ENCODE data around the gene DNM3.

DNM3 gene

GRCh38 chr1:171910786-171911185 lies 69.5 kb downstream of the DNM3 start:
- Mint-ChIP-seq H3K36me3 (ENCODE audit: low read depth) (no peaks in the 10 kb centered on the region), H3K4me1 (ENCODE audit: low read depth) (no peaks in the 10 kb centered on the region), H3K27ac (no peak overlapping the region), H3K9me3 (no peaks in the 10 kb centered on the region), H3K4me3 (no peak overlapping the region), H3K27me3 (peaks cover 3% of the 10 kb centered on the region)
- no peak for DNase-seq

DNA sequence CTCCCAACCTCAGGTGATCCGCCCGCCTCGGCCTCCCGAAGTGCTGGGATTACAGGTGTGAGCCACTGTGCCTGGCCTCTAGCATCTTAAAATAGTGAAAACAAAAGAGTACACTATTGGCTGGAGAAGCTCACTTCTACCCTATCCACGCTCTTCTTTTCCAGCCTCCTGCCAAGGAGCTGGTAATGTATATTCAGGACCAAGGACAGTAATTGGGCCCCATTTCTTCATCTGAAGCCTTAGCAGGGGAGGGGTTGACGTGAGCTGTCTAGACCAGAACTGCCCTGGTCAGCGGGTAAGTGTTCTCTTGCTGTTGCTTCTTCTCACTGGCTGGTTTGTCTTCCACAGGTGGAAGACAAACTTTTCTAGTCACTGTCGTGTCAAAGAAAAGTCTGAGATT lies 70.2 kb downstream of the DNM3 start:
- peaks cover 3% of the 10 kb centered on the region for H3K27me3 Mint-ChIP-seq

DNA sequence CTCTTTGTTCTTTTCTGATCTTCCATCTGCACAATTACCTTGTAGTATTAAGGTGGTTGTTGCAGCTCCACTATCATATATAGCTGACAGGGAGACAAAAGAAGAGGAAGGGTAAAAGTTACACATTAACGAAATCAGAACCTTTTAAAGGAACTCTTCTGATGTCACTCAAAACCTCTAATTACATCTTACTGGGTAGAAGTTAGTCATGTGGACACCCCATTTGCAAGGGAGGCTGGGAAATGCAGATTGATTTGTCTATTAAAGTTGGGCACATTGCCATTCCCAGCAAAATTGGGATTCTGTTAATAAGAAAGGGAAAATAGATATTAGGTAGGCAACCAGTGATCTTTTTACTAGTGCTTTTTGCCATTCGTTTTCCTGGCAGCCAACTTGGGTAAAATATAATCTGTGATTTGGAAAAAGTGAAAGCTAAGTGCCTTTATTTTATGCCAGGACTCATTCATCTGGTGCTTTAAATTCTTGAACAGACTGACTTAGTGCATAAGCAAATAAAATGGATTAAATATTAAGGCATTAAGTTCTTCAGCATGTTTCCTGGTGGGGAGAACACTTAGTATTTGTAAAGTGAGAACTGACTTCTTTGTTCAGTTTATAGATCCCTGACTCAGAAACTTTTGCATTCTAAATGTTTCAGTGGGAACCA lies 71.3 kb downstream of the DNM3 start:
- no peak overlapping the region for H3K27ac Mint-ChIP-seq
- no peak for DNase-seq
- H3K4me3 Mint-ChIP-seq = no peak overlapping the region
- peaks cover 3% of the 10 kb centered on the region for H3K27me3 Mint-ChIP-seq
- H3K9me3 Mint-ChIP-seq = no peaks in the 10 kb centered on the region
- H3K36me3 Mint-ChIP-seq (ENCODE audit: low read depth) = no peaks in the 10 kb centered on the region
- no peaks in the 10 kb centered on the region for H3K4me1 Mint-ChIP-seq (ENCODE audit: low read depth)

More for the DNA sequence above, 70.2 kb downstream of the DNM3 start:
- Mint-ChIP-seq H3K9me3 (no peaks in the 10 kb centered on the region), H3K4me3 (no peak overlapping the region), H3K27ac (no peak overlapping the region), H3K4me1 (ENCODE audit: low read depth) (no peaks in the 10 kb centered on the region), H3K36me3 (ENCODE audit: low read depth) (no peaks in the 10 kb centered on the region)
- no peak for DNase-seq

- peaks cover 3% of the 10 kb centered on the region for H3K27me3 Mint-ChIP-seq
- no peaks in the 10 kb centered on the region for H3K36me3 Mint-ChIP-seq (ENCODE audit: low read depth)
- H3K9me3 Mint-ChIP-seq = no peaks in the 10 kb centered on the region
- no peak for DNase-seq
- H3K27ac Mint-ChIP-seq = no peak overlapping the region
- H3K4me1 Mint-ChIP-seq (ENCODE audit: low read depth) = no peaks in the 10 kb centered on the region
- no peak overlapping the region for H3K4me3 Mint-ChIP-seq
These were observed 72.1 kb downstream of the DNM3 start for GRCh38 chr1:171913385-171913784.

GRCh38 chr1:171916315-171916771 lies 75.0 kb downstream of the DNM3 start:
- H3K27ac Mint-ChIP-seq = no peak overlapping the region
- peaks cover 3% of the 10 kb centered on the region for H3K27me3 Mint-ChIP-seq
- no peak for DNase-seq
- H3K4me1 Mint-ChIP-seq (ENCODE audit: low read depth) = no peaks in the 10 kb centered on the region
- H3K4me3 Mint-ChIP-seq = no peak overlapping the region
- H3K9me3 Mint-ChIP-seq = no peaks in the 10 kb centered on the region
- no peaks in the 10 kb centered on the region for H3K36me3 Mint-ChIP-seq (ENCODE audit: low read depth)

- peaks cover 3% of the 10 kb centered on the region for H3K27me3 Mint-ChIP-seq
- no peaks in the 10 kb centered on the region for H3K4me1 Mint-ChIP-seq (ENCODE audit: low read depth)
- H3K27ac Mint-ChIP-seq = no peak overlapping the region
- no peaks in the 10 kb centered on the region for H3K9me3 Mint-ChIP-seq
- DNase-seq = no peak
- H3K36me3 Mint-ChIP-seq (ENCODE audit: low read depth) = no peaks in the 10 kb centered on the region
- no peak overlapping the region for H3K4me3 Mint-ChIP-seq
These were observed 76.0 kb downstream of the DNM3 start for GRCh38 chr1:171917331-171917730.

GRCh38 chr1:171919891-171920887 lies 78.9 kb downstream of the DNM3 start:
- Mint-ChIP-seq H3K36me3 (ENCODE audit: low read depth) (peaks cover 2% of the 10 kb centered on the region), H3K4me1 (ENCODE audit: low read depth) (peaks cover 4% of the 10 kb centered on the region), H3K27me3 (no peaks in the 10 kb centered on the region), H3K4me3 (no peak overlapping the region), H3K27ac (no peak overlapping the region), H3K9me3 (peaks cover 4% of the 10 kb centered on the region)
- no peak for DNase-seq

- H3K27ac Mint-ChIP-seq = no peak overlapping the region
These were observed 81.7 kb downstream of the DNM3 start for GRCh38 chr1:171922999-171923398.

DNA sequence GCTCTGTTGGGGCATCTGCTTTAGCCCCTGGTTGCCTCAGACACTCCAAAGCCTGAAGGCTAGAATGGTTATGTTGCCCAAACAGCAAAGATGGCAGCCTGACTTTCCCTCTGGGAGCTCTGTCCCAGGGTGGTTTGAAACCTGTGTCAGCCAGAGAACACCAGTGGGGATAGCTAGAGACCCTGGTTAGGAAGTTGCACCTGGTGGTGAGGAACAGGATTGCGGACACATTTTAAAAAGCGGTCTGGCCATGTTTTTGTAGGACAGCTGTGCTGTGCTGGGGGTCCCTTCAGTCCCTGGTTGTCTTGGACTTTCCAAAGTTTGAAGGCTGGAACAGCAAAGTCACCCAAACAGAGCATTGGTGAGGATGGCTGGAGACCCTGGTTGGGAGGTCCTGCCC lies 87.8 kb downstream of the DNM3 start:
- Mint-ChIP-seq H3K27me3 (no peaks in the 10 kb centered on the region), H3K4me1 (ENCODE audit: low read depth) (peaks cover 8% of the 10 kb centered on the region), H3K27ac (no peak overlapping the region), H3K36me3 (ENCODE audit: low read depth) (peaks cover 2% of the 10 kb centered on the region), H3K4me3 (no peak overlapping the region), H3K9me3 (peaks cover 4% of the 10 kb centered on the region)
- DNase-seq = no peak

More at GRCh38 chr1:171922999-171923398, 81.7 kb downstream of the DNM3 start:
- peaks cover 4% of the 10 kb centered on the region for H3K4me1 Mint-ChIP-seq (ENCODE audit: low read depth)
- peaks cover 4% of the 10 kb centered on the region for H3K9me3 Mint-ChIP-seq
- H3K4me3 Mint-ChIP-seq = no peak overlapping the region
- H3K36me3 Mint-ChIP-seq (ENCODE audit: low read depth) = peaks cover 2% of the 10 kb centered on the region
- no peak for DNase-seq
- no peaks in the 10 kb centered on the region for H3K27me3 Mint-ChIP-seq

- H3K27me3 Mint-ChIP-seq = no peaks in the 10 kb centered on the region
- H3K27ac Mint-ChIP-seq = no peak overlapping the region
- peaks cover 8% of the 10 kb centered on the region for H3K4me1 Mint-ChIP-seq (ENCODE audit: low read depth)
- DNase-seq = no peak
- no peak overlapping the region for H3K4me3 Mint-ChIP-seq
- no peaks in the 10 kb centered on the region for H3K36me3 Mint-ChIP-seq (ENCODE audit: low read depth)
- H3K9me3 Mint-ChIP-seq = no peaks in the 10 kb centered on the region
These were observed 90.5 kb downstream of the DNM3 start for GRCh38 chr1:171931752-171932151.

- H3K36me3 Mint-ChIP-seq (ENCODE audit: low read depth) = no peaks in the 10 kb centered on the region
- H3K4me3 Mint-ChIP-seq = no peak overlapping the region
- no peaks in the 10 kb centered on the region for H3K27me3 Mint-ChIP-seq
- H3K4me1 Mint-ChIP-seq (ENCODE audit: low read depth) = peaks cover 8% of the 10 kb centered on the region
- H3K9me3 Mint-ChIP-seq = no peaks in the 10 kb centered on the region
- DNase-seq = no peak
- no peak overlapping the region for H3K27ac Mint-ChIP-seq
These were observed 93.4 kb downstream of the DNM3 start for GRCh38 chr1:171934664-171935063.

DNA sequence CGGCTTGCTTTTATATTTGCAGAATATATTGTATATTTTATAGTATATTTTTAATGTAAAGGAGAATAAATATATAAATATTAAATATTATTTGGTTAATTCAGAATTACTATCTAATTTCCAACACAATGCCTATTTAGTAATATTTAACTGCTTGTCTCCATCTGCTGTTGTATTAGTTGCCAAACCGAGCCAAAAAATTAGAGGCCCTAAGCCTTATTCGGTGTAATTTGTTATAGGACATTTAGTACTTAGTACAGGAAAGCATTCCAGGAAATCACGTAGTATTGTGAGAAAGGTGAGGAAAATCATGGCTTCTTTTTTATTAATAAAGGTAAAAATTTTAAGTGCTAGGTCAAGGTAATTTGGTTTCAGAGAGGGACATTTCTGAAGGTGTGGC lies 93.8 kb downstream of the DNM3 start:
- Mint-ChIP-seq H3K27ac (no peak overlapping the region), H3K36me3 (ENCODE audit: low read depth) (no peaks in the 10 kb centered on the region), H3K9me3 (no peaks in the 10 kb centered on the region), H3K27me3 (no peaks in the 10 kb centered on the region), H3K4me1 (ENCODE audit: low read depth) (peaks cover 8% of the 10 kb centered on the region), H3K4me3 (no peak overlapping the region)
- DNase-seq = no peak

GRCh38 chr1:171935664-171936063 lies 94.4 kb downstream of the DNM3 start:
- no peaks in the 10 kb centered on the region for H3K27me3 Mint-ChIP-seq

DNA sequence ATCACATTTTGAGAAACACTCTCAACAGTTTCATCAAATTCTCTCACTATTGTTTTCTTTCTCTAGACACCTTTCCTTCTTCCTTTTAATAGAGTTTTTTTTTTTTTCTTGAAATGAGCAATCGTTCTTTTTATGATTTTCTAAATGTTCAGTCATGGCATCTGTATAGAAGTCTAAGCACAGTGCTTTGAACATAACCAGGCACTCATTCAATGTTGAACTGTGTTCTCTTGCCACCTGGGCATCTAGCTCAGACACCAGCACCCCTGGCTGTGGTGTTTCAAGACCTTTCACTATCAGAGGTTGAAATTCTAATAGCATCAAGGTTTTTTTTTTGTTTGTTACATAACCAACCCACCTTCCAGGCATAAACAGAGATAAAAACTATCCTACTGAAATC lies 96.6 kb downstream of the DNM3 start:
- H3K4me1 Mint-ChIP-seq (ENCODE audit: low read depth) = peaks cover 8% of the 10 kb centered on the region
- H3K27me3 Mint-ChIP-seq = no peaks in the 10 kb centered on the region
- H3K27ac Mint-ChIP-seq = no peak overlapping the region
- no peaks in the 10 kb centered on the region for H3K9me3 Mint-ChIP-seq
- H3K4me3 Mint-ChIP-seq = no peak overlapping the region
- no peaks in the 10 kb centered on the region for H3K36me3 Mint-ChIP-seq (ENCODE audit: low read depth)
- no peak for DNase-seq

More at GRCh38 chr1:171935664-171936063, 94.4 kb downstream of the DNM3 start:
- H3K27ac Mint-ChIP-seq = no peak overlapping the region
- no peak for DNase-seq
- no peaks in the 10 kb centered on the region for H3K36me3 Mint-ChIP-seq (ENCODE audit: low read depth)
- H3K4me3 Mint-ChIP-seq = no peak overlapping the region
- no peaks in the 10 kb centered on the region for H3K9me3 Mint-ChIP-seq
- H3K4me1 Mint-ChIP-seq (ENCODE audit: low read depth) = peaks cover 8% of the 10 kb centered on the region

DNA sequence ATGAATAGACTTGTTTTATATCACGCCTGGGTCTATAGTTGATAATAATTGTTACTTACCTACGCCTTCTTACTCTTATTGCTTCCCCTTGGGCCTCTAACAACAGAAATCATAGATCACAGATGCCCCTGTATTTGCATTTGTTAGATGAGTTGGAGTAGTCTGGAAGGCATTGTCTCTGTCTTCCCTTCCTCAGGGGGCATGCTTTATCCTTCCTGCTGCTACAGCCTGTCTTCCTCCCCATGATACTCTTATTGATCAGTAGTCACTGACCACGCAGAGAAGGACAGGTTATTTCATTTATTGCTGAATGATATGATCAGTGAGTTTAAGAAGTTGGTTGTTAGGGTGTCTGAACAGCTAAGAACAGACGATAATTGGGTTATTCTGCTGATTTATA lies 98.4 kb downstream of the DNM3 start:
- DNase-seq = no peak
- H3K27ac Mint-ChIP-seq = no peak overlapping the region
- H3K4me3 Mint-ChIP-seq = no peak overlapping the region
- H3K9me3 Mint-ChIP-seq = no peaks in the 10 kb centered on the region
- no peaks in the 10 kb centered on the region for H3K27me3 Mint-ChIP-seq
- no peaks in the 10 kb centered on the region for H3K36me3 Mint-ChIP-seq (ENCODE audit: low read depth)
- H3K4me1 Mint-ChIP-seq (ENCODE audit: low read depth) = no peaks in the 10 kb centered on the region
